HG02973 (cell line): ENCODE measurements around the gene NAT9.
A peak's percentile ranks its signal among the peaks of the same experiment; 100 is the strongest.

ENCODE experiments used
- ATAC-seq: cut with Tn5 transposase; IDR thresholded peaks from one replicate; pipeline ENCODE4 v1.9.1; 2021; ENCODE audit warnings: moderate library complexity; ENCODE audit not compliant: unreplicated experiment

Gene NAT9

GRCh38 chr17:74763565-74764387, 12.4 kb downstream of the NAT9 start:
- ATAC-seq: no peak

GRCh38 chr17:74761931-74762330, 14.2 kb downstream of the NAT9 start:
- ATAC-seq: no peak

GRCh38 chr17:74761419-74761818, 14.7 kb downstream of the NAT9 start:
- ATAC-seq: no peak

GRCh38 chr17:74760404-74761105, 15.6 kb downstream of the NAT9 start:
- no peak for ATAC-seq

- no peak for ATAC-seq
These were observed 16.2 kb downstream of the NAT9 start for GRCh38 chr17:74759941-74760340.

GRCh38 chr17:74759243-74759801, 16.8 kb downstream of the NAT9 start:
- no peak for ATAC-seq

GRCh38 chr17:74758848-74759168, 17.3 kb downstream of the NAT9 start:
- no peak for ATAC-seq

- no peak for ATAC-seq
These were observed 18.0 kb downstream of the NAT9 start for GRCh38 chr17:74757931-74758847.

GRCh38 chr17:74757502-74757901, 18.6 kb downstream of the NAT9 start:
- ATAC-seq: no peak

GRCh38 chr17:74756891-74757290, 19.3 kb downstream of the NAT9 start:
- no peak for ATAC-seq

- no peak for ATAC-seq
These were observed 20.6 kb downstream of the NAT9 start for GRCh38 chr17:74755533-74755932.

- ATAC-seq: no peak
These were observed 21.3 kb downstream of the NAT9 start for GRCh38 chr17:74754832-74755231.

GRCh38 chr17:74752822-74753401, 23.2 kb downstream of the NAT9 start:
- no peak for ATAC-seq

GRCh38 chr17:74752415-74752814, 23.7 kb downstream of the NAT9 start:
- ATAC-seq: no peak

- no peak for ATAC-seq
These were observed 25.6 kb downstream of the NAT9 start for GRCh38 chr17:74750327-74751069.

GRCh38 chr17:74750039-74750326, 26.2 kb downstream of the NAT9 start:
- no peak for ATAC-seq

GRCh38 chr17:74749279-74750038, 26.7 kb downstream of the NAT9 start:
- peak; percentile 10 for ATAC-seq

- peak; percentile 14 for ATAC-seq
These were observed 27.4 kb downstream of the NAT9 start, which contains the start of gene NHERF1 for GRCh38 chr17:74748529-74749278. NHERF1 (plus strand) TSS chr17:74748628; CDS start chr17:74748847, 219 bp downstream.

- peak; percentile 79 for ATAC-seq
These were observed 27.9 kb downstream of the NAT9 start for GRCh38 chr17:74748279-74748528.
